GM19467 (cell line): ENCODE data around the gene TSTD2.

Experiments
- ATAC-seq: cut with Tn5 transposase; IDR thresholded peaks from one replicate; pipeline ENCODE4 v1.9.1; 2021; ENCODE audit warnings: mild to moderate bottlenecking, moderate library complexity; ENCODE audit not compliant: unreplicated experiment

The TSTD2 gene

DNA sequence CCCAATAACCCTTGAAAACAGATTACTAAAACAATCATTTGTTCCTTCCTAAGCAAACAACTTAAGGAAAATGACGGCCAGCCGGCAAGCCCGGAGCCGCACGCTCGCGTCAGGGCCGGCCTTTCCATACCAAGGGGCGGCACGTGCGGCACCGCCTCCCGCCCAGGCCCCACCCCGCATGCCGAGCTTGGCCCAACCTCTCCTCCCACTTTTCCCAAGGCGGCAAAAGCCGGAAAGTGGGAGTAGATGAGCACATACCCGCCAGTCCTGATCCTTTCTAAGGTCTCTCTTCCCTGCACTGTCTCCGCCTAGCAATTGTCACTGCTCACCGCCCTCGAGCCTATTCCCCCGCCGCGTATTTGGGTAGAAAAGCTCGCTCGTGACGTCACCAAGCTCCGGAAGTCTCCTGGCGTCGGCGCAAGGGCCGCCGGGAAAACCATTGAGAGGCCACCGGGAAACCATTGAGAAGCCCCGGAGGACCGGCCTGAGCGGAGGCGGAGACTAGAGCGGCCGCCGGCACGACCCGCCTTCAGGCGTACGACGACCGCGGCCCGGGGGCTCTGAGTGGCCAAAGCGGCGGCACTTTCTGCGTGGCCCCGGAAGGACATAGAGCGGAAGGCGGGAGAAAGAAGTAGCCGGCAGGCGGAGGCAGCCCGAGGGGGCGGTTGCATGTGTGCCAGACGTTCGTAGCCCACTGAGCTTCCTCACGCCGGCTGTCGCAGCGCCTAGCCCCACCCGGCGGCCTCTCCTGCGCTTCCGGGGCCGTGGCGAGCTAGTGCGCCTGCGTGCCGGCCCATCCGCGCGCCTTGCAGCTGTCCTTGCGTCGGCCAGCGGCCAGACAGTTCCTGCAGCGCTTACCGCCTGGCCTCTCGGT is at the start of gene TSTD2, which contains the start of gene NCBP1:
TSS of gene TSTD2 (minus strand) at position 384 of the 874 bp plus-strand sequence. CDS start 5,806 bp downstream, outside the sequence.
TSS of gene NCBP1 (plus strand) at position 837 of the 874 bp plus-strand sequence. CDS start 61 bp downstream, outside the sequence.
- ATAC-seq: peak; percentile 89

DNA sequence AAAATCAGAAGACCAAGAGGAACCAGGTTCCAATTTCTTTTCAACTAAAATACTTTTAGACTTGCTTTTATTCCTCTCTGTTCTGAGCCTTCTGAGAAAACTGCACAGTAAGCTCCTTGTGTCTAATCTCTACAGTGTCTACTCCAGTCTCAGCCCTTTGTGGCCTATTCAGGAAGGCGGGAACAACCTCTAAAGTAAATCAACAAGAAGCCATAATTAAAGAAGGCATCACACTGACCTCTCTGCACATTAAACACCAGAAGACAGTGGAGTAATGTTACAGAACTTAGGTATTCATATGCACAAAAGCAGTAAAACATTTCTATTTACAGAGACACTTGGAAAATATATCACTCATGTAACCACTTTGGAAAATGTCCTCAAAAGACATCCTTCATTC is 49.1 kb upstream of the TSTD2 start:
- ATAC-seq: no peak

DNA sequence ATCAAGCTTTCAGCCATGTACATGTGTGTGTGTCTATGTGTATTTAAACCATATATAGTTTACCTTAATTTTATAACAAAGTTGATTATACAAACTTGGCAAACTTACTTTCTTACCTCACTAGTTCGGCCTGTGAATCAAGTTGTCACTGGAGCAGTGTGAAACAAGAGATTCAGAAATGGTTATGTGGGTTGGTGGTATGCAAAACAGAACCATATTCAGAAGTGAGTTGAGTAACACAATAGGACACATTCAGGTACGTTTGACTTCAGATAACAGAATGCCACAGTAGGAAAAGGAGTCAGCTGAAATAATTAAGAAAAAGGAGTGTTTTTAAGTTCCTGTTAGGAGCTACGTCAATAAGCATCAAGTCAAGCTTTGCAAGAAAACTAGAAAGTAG is 42.5 kb upstream of the TSTD2 start:
- ATAC-seq: no peak

DNA sequence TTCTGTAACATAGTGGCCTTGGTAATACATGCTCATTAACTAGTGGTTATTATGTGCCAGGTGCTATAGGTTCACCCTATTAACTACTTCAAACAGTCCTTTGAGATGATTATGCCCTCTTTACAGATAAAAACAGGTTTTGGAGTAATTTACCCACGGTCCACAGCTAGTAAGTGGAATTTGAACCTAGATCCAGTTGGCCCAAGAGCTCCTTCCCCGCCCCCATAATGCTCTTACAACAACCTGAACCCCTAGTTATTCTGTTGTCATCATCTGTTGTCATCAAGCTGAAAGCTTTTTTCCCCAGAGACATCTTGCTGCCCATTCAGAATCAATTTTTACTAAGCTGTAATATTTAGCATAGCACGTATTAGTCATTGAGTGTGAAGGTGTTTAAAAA is 40.8 kb upstream of the TSTD2 start:
- no peak for ATAC-seq

DNA sequence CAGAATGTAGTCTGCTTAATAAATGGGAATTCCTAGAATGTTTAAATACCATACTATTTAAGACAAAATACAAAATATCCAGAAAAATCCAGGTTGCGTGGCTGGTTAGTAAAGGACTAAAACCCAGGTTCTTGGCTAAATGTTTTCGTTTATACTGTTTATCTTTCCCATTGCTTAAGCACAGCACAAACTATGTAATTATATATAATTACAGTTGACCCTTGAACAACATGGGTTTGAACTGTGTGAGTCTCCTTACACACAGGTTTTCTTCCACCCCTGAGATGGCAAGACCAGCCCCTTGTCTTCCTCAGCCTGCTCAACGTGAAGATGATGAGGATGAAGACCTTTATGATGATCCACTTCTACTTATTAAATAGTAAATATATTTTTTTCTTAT is 39.2 kb upstream of the TSTD2 start:
- ATAC-seq: no peak

DNA sequence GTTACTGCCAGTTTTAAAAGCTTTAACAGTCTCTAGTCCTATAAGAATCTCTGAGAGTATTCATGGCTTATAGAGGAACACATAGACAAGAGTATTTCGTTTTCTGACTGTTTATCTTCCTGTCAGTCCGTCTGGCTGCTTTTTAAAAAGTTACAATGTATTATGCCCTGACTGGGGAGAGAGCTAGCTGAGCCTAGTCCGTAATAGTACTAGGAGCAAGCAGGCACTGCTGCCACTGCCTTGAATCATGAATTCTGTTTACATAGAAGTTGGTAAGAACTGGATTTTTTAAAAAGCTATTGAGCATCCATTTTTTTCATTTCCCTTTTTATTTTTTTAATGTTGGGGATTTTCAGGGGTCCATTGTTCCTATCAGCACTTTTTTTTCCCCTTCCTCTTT is 37.4 kb upstream of the TSTD2 start:
- no peak for ATAC-seq

DNA sequence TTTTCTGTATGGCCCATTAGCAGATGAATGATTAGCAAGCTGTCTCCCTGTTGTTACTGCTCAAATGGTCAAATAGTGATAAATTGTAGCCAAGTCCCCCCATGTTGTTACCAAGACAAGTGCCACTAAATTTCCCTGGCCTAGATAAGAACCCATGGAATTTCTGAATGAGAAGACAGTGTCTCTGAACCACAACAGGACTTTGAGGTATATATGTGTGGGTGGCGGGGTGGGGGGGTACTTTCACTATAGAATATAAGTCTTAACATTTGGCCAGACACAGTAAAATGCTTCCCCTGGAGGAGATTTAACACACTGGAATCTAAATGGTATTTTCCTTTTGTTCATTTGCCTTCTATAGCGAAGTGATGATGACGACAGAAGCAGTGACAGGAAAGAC is 35.3 kb upstream of the TSTD2 start:
- no peak for ATAC-seq

DNA sequence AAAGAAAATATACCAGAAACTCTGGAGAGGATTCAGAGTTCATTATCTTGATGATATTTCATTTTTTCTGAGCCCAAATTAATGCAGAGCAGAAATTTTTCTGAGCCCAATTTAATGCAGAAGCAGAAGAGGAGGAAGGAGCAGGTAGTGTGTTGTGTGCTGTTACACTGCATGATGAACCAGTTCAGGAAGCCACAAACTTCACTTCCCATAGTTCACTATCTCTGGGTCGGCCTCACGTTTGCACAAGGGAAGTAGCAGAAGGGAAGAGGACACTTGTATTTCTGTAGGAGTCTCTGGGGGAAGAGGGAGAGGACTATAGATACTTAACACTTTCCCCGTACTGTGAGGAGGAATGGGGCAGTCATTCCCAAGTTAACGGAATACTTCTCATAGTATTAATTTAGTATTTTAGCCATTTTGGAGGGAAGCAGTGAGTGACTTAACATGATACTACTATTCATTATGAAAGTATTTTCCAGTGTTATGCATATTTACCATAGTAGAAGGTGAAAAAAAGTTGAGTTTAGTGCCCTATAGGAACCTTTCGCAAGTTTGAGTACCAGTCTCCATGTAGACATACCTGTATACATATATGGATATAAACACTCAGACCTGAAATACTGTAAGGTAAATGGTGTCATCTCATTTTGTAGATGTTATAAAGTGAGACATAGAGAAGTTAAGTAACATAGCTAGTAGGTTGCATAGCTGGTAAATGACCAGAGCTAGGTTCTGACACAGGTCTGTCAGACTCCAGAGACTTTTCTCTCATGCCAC is 33.9 kb upstream of the TSTD2 start:
- ATAC-seq: no peak

DNA sequence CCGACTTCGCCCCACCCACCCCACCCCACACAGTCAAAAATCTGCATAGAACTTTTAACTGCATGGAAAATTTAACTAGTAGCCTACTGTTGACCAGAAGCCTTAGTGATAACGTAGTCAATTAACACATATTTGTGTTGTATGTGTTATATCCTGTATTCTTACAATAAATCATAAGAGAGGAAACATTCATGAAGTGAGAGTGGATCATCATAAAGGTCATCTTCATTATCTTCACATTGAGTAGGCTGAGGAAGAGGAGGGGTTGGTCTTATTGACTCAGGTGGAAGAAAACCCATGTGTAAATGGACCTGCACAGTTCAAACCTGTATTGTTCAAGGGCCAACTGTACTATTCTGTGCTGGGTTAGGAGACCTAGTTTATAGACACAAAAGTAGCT is 32.6 kb upstream of the TSTD2 start:
- ATAC-seq: no peak

DNA sequence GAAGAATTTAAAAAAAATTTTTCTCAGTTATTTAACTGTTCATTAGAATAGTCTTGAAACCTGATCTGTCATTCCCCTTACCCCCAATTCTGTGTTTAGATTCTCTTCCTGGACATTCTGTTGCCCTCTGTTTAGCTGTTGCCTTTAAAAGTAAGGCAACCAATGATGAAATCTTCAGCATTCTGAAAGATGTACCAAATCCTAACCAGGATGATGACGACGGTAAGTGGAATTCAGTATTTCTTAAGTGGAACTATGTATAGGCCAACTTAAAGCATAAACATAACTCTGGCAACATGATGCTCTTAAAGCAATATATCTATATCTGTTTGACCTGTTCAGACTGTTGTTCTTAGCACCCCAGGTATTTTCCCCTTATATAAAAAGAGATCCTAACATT is 27.7 kb upstream of the TSTD2 start:
- ATAC-seq: no peak

DNA sequence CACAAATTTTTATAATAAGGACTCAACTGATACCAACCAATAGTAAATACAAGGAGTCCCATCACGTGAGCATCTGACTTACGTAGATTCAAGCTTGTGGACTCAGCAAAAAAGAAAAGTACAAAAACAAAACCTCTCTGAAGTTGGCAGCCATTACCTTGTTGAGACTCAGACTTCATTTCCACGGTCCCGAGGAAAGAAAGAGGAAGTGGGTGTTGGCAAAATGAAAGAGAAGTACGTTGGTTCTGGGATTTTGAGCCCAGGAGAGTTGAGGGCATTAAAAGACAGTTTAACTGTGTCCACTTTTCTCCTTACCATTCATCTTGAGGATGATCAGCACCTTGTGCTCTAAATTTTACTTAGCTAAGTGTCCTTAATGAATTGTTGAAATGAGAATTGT is 27.2 kb upstream of the TSTD2 start:
- no peak for ATAC-seq

DNA sequence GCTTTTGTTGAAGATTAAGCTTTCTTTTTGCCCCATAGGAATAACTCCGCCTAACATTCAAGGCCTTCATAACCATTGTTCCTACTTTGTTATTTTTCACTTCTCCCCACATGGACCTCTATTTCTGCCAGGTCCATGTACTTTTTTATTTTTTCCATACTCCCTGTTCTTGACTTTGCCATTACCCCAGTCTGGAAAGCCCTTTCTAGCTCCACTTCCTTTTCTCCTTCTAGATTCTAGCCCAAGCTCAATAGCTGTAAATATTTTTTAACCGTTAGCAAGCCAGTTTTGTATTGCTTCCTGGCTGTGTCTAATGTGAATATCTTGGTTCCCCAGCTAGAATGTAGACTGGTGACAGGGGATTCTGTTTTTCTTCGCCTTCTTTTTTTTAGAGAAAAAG is 26.6 kb upstream of the TSTD2 start:
- no peak for ATAC-seq

DNA sequence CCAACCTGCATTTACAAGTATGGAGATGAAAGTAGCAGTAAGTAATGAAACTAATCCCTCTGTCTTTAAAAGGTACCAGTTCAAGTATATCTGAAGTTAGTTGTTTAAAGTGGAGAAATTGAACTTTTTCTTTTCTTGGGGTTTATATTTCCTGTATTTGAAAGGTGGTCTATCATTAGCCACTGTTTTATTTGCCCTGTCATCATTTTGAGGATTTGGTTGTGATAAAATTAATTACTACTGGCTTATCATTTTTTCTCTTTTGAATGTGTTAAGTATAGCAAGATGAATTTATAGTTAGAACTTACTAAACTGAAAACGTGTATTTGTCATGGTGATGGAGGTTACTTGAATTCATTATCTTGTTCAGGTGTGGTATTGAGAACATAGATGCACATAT is 25.5 kb upstream of the TSTD2 start:
- no peak for ATAC-seq

DNA sequence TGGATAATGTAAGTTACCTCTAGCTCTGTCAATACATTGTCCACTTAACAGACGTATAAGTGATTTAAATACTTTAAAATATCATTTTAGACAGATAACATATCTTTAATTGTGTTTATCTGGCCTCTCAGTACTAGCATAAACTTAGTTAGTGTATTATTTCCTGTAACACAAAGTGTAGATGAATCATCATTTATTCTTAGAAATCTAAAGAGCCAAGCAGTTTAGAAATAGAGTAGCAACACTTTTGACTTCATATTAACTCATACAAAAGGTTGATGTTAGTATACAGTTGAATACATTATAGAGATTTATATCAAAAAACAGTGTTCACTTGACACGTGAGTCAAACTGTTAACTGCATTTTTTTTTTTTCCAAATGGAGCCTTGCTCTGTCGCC is 18.5 kb upstream of the TSTD2 start:
- no peak for ATAC-seq

DNA sequence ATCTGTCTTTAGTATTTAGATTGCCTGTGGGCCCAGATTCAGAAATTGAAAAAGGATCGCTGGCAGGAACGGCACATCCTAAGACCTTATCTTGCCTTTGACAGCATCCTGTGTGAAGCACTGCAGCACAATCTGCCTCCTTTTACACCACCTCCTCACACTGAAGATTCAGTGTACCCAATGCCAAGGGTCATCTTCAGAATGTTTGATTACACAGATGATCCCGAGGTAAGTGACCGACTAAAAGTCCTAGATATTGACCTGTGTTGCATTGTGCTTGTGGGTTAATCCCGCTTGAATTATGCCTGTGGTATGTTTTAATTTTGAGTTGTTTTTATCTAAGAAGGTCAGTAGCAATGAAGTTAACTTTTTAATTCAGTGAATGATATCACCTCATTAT is 14.8 kb upstream of the TSTD2 start:
- no peak for ATAC-seq

DNA sequence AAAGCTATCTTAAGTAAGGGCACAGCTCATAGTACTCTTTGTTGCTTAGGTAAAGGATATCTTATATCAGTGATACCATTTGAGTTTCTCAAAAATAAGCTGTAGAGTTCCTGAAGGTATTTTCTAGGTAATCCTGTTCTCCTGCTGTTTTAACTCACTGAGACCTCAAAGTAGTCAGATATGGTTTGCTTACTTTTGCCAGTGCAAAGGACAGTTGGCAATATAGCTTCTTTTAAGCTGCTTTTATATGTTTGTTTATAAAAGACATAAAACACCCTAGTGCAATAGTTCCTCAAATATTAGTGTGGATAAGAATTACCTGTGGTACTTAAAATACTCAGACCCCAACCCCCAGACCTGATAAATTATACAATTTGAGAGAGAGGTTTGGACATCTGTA is 12.6 kb upstream of the TSTD2 start:
- no peak for ATAC-seq

DNA sequence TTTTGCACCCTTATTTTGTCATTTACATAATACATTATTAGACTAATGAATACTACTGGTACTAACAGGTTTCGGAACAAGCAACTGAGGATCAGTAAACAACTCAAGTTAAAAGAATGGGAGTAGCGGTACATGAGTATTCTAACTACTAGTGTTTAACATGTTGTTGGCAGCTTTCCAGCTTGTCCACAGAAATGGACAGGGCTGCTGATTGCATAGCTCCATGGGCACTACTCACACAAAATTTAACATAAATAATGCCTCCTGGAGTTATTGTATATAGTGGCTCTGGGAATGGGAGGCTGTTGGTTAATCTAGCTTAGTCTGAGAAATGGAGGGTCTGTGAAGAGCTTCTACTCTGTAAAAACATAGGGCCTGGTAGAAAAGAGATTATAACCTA is 7.2 kb upstream of the TSTD2 start:
- no peak for ATAC-seq

DNA sequence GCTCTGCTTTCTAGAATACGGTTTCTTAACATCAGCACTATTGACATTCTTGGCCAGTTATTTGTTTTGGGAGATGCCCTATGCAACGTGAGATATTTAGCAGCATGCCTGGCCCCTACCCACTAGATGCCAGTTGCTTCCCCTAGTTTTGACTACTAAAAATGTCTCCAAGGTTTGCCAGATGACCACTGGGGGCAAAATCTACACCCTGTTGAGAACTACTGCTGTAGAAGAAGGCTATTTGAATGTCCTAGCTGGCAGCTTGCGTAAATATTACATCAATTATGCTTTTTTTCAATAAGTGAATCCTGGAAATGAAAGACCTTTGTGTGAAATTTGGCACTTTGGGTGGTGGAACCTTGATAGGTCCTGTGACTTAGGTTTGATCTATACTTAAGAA is 5.5 kb upstream of the TSTD2 start:
- ATAC-seq: no peak

DNA sequence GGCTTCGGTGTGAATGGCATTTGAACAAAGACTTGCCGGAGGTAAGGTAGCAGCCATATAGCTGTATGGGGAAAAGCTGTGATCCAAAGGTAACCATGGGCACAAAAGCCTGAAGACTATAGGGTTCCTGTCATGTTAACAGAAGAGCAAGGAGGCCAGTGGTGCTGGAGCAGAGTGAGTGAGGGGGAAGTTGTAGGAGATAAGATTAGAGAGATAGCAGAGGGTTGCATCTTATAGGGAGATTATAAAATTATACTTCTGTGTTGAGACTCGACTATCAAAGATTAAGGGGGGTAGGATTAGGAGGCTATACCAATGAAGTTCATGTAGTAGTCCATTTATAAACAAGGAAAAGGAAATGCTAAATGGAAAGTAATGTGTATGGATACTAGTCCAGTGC is 3.7 kb upstream of the TSTD2 start:
- no peak for ATAC-seq

DNA sequence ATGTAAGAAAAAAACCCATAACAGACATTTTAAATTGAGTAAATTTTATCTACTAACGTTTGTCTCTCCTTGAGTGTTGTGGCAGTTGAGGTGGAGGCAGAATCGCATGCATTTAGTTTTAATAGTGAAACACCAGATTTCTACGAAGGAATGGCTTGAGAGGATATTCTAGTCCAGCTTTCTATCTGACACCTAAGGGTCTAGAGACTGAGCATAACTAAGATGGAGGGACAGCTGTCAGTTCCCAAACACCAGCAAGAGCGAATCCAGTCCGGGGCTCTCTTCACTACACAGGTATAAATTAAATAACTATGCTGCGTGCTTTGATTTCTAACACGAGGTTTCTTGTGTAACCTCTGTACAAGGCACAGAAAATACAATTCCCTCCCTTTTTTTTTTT is 1.9 kb upstream of the TSTD2 start:
- ATAC-seq: no peak

DNA sequence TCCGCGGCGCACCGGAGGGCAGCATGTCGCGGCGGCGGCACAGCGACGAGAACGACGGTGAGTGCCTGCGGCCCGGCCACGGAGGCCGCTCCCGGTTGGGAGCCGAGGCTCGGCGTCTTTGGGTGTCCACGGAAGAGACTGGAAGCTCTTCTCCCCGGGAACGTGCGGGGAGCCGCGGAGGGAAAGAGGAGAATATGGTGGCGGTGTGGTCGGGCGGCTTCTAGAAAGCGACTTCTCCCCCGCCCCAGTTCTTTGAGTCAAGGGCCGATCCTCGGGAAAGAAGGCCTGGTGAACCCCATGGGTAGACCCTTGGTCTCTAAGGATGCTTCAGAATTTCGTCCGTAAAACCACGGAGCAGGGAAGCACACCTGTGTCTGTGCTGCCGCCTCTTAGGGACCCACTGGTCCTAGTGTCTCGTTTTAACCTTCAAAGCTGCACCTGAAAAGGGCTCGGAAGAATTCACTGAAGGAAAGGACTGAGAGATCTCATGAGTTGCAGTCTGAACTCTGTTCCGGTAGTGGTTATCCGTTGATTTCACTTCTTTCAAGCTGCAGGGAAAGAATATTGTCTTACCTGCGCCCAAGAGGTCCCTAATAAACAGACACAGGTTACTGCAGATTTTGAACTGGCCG is 807 bp upstream of the TSTD2 start:
- ATAC-seq: no peak
